H1 (cell line): ENCODE data around the gene SEC24C. TPM values are rescaled to one million over a fixed set of nuclear protein-coding genes. Genes with fewer than 3 reads are reported as not detected.

Experiments used
- CTCF ChIA-PET: fragments of 300-600 bp; sonication (Branson Sonifier 250); formaldehyde crosslinking; loops from one replicate; lab custom pipeline; 2021; ENCODE audit not compliant: partially characterized antibody; lab: Charles Lee
- POLR2A ChIA-PET: fragments of 300-600 bp; sonication (Branson Sonifier 250); formaldehyde crosslinking; loops from one replicate; lab custom pipeline; 2021; ENCODE audit warnings: inconsistent platforms; ENCODE audit not compliant: partially characterized antibody; lab: Charles Lee
- DNase-seq, 2 experiments: peaks; one replicate each; pipeline versions ENCODE4 v3.0.0 to v3.0.0-alpha.2; 2010 to 2022; ENCODE audit warnings: low spot score in 2 of 2, low read depth in 1 of 2, mixed read lengths in 1 of 2
- FAIRE-seq: peaks from 2 replicates; lab custom pipeline; 2011; peaks lifted over from hg19 to GRCh38; lab: Jason Lieb, UNC
- H2AFZ ChIP-seq: 2 replicates; pipeline ENCODE4 v1.8.1; 2012; ENCODE audit warnings: low read length, inconsistent platforms
- H2AK5ac ChIP-seq: 2 replicates; pipeline ENCODE4 v1.6.1; 2013; ENCODE audit warnings: low read depth, low read length
- H2BK120ac ChIP-seq: replicated peaks from 2 replicates; pipeline ENCODE3; 2013; ENCODE audit warnings: low read depth, low read length, inconsistent platforms
- H2BK12ac ChIP-seq: 2 replicates; pipeline ENCODE4 v1.6.1; 2013; ENCODE audit warnings: low read depth, low read length
- H2BK15ac ChIP-seq: 2 replicates; pipeline ENCODE4 v1.6.1; 2013; ENCODE audit warnings: low read length
- H2BK20ac ChIP-seq: 2 replicates; pipeline ENCODE4 v1.6.1; 2013; ENCODE audit warnings: low read length
- H2BK5ac ChIP-seq: 2 replicates; pipeline ENCODE4 v1.6.1; 2013; ENCODE audit warnings: low read depth, low read length
- H3K14ac ChIP-seq: 2 replicates; pipeline ENCODE4 v1.6.1; 2013; ENCODE audit warnings: inconsistent platforms; ENCODE audit not compliant: insufficient read length
- H3K18ac ChIP-seq: 2 replicates; pipeline ENCODE4 v1.6.1; 2013; ENCODE audit warnings: low read length; ENCODE audit errors: extremely low read depth
- H3K23ac ChIP-seq: 2 replicates; pipeline ENCODE4 v1.6.1; 2013; ENCODE audit warnings: inconsistent platforms; ENCODE audit not compliant: insufficient read length
- H3K23me2 ChIP-seq: 2 replicates; pipeline ENCODE4 v1.6.1; 2013; ENCODE audit warnings: low read depth, low read length
- H3K27ac ChIP-seq: 2 replicates; pipeline ENCODE4 v1.6.1; 2011; ENCODE audit warnings: low read depth, low read length, inconsistent platforms
- H3K27me3 ChIP-seq, 4 experiments: replicated peaks in 1 of 4; 1 replicate in 1 of 4; 2 replicates in 3 of 4; pipeline versions ENCODE4 v1.6.1 to v1.8.1; 2011 to 2013; ENCODE audit warnings: low read length in 3 of 4, mild to moderate bottlenecking in 3 of 4, inconsistent platforms in 2 of 4, mixed read lengths in 2 of 4, moderate library complexity in 1 of 4; ENCODE audit not compliant: control insufficient read depth in 3 of 4, insufficient read depth in 3 of 4; ENCODE audit errors: extremely low read depth in 1 of 4
- H3K36me3 ChIP-seq, 4 experiments: 2 replicates each; pipeline versions ENCODE4 v1.6.1 to v1.8.1; 2011 to 2013; ENCODE audit warnings: mild to moderate bottlenecking in 4 of 4, low read length in 3 of 4, moderate library complexity in 2 of 4, control low read depth in 1 of 4, inconsistent platforms in 1 of 4; ENCODE audit not compliant: insufficient read depth in 4 of 4, control insufficient read depth in 2 of 4
- H3K4ac ChIP-seq: replicated peaks from 2 replicates; pipeline ENCODE3; 2013; ENCODE audit warnings: low read length, low read depth, mixed read lengths, inconsistent platforms; ENCODE audit not compliant: insufficient read length
- H3K4me1 ChIP-seq, 4 experiments: replicated peaks in 1 of 4; 1 replicate in 1 of 4; 2 replicates in 3 of 4; pipeline versions ENCODE4 v1.6.1 to v1.8.1; 2011 to 2013; ENCODE audit warnings: low read length in 3 of 4, inconsistent platforms in 2 of 4, mixed read lengths in 1 of 4; ENCODE audit not compliant: insufficient read depth in 4 of 4, control insufficient read depth in 3 of 4
- H3K4me2 ChIP-seq, 2 experiments: 2 replicates each; pipeline versions ENCODE4 v1.6.1 to v1.8.1; 2011 to 2013; ENCODE audit warnings: low read depth in 2 of 2, low read length in 2 of 2, control low read depth in 1 of 2, inconsistent platforms in 1 of 2, mild to moderate bottlenecking in 1 of 2; ENCODE audit not compliant: insufficient read depth in 1 of 2
- H3K4me3 ChIP-seq, 4 experiments: fragments of 200-600, 300-600 bp in 1 of 4; sonication (generic), shearing (Covaris generic), sonication (Bioruptor Twin) in 1 of 4; 2 replicates each; pipeline versions ENCODE4 v1.5.1 to v1.8.1; 2011 to 2016; ENCODE audit warnings: low read length in 4 of 4, low read depth in 3 of 4, control low read depth in 2 of 4, inconsistent platforms in 2 of 4, mild to moderate bottlenecking in 2 of 4, mixed read lengths in 1 of 4, moderate library complexity in 1 of 4; ENCODE audit not compliant: insufficient read depth in 2 of 4; ENCODE audit errors: extremely low read depth in 1 of 4
- H3K56ac ChIP-seq: replicated peaks from 2 replicates; pipeline ENCODE3; 2013; ENCODE audit warnings: low read depth, mild to moderate bottlenecking, mixed read lengths, low read length, inconsistent platforms; ENCODE audit not compliant: insufficient read length
- H3K79me1 ChIP-seq: 2 replicates; pipeline ENCODE4 v1.6.1; 2013; ENCODE audit warnings: low read depth, low read length, control low read depth
- H3K79me2 ChIP-seq, 2 experiments: 2 replicates each; pipeline versions ENCODE4 v1.6.1 to v1.8.1; 2012 to 2013; ENCODE audit warnings: low read length in 2 of 2, mild to moderate bottlenecking in 2 of 2, inconsistent platforms in 1 of 2; ENCODE audit not compliant: insufficient read depth in 2 of 2, control insufficient read depth in 1 of 2
- H3K9ac ChIP-seq, 4 experiments: replicated peaks in 1 of 4; 1 replicate in 1 of 4; 2 replicates in 3 of 4; pipeline versions ENCODE4 v1.6.1 to v1.8.1; 2011 to 2013; ENCODE audit warnings: low read depth in 3 of 4, low read length in 3 of 4, control low read depth in 2 of 4, mild to moderate bottlenecking in 2 of 4, moderate library complexity in 2 of 4, inconsistent platforms in 1 of 4; ENCODE audit errors: extremely low read depth in 1 of 4
- H3K9me3 ChIP-seq, 2 experiments: 2 replicates each; pipeline versions ENCODE4 v1.6.1 to v1.8.1; 2012 to 2013; ENCODE audit warnings: mild to moderate bottlenecking in 2 of 2, moderate library complexity in 2 of 2, control low read depth in 1 of 2, inconsistent platforms in 1 of 2, low read depth in 1 of 2, low read length in 1 of 2, mixed read lengths in 1 of 2; ENCODE audit not compliant: insufficient read depth in 2 of 2
- H4K20me1 ChIP-seq, 2 experiments: replicated peaks in 1 of 2; 2 replicates each; pipeline versions ENCODE3 to v1.8.1; 2011 to 2013; ENCODE audit warnings: inconsistent platforms in 2 of 2, low read length in 2 of 2, mild to moderate bottlenecking in 1 of 2; ENCODE audit not compliant: insufficient read depth in 2 of 2, control insufficient read depth in 1 of 2
- H4K5ac ChIP-seq: 2 replicates; pipeline ENCODE4 v1.6.1; 2013; ENCODE audit warnings: low read length, low read depth, mixed read lengths, inconsistent platforms; ENCODE audit not compliant: insufficient read length
- H4K8ac ChIP-seq: 2 replicates; pipeline ENCODE4 v1.8.0; 2013; ENCODE audit warnings: mild to moderate bottlenecking, moderate library complexity, low read length, inconsistent platforms; ENCODE audit not compliant: insufficient read depth; ENCODE audit errors: extremely low read depth
- H4K91ac ChIP-seq: replicated peaks from 2 replicates; pipeline ENCODE3; 2013; ENCODE audit warnings: low read length, mixed read lengths, inconsistent platforms; ENCODE audit not compliant: insufficient read length
- CHD1 ChIP-seq: IDR thresholded peaks from 2 replicates; pipeline ENCODE4 v1.6.1; 2012; ENCODE audit warnings: low read depth, low read length, improper control_type of control experiment
- CHD2 ChIP-seq: IDR thresholded peaks from 2 replicates; pipeline ENCODE4 v1.6.1; 2012; ENCODE audit warnings: low read length, improper control_type of control experiment
- CREB1 ChIP-seq: IDR thresholded peaks from 2 replicates; pipeline ENCODE4 v1.6.1; 2012; ENCODE audit warnings: inconsistent platforms
- GTF2F1 ChIP-seq: IDR thresholded peaks from 2 replicates; pipeline ENCODE4 v1.6.1; 2012; ENCODE audit warnings: low read depth, low read length, improper control_type of control experiment, borderline replicate concordance
- JUND ChIP-seq: IDR thresholded peaks from 2 replicates; pipeline ENCODE4 v1.6.1; 2011; ENCODE audit warnings: mild to moderate bottlenecking, improper control_type of control experiment, low read length
- KDM4A ChIP-seq: IDR thresholded peaks from one replicate; pipeline ENCODE4 v1.7.1; 2012; ENCODE audit warnings: low read depth, mild to moderate bottlenecking, moderate library complexity, low read length, inconsistent platforms; ENCODE audit not compliant: severe bottlenecking
- NANOG ChIP-seq: IDR thresholded peaks from 2 replicates; pipeline ENCODE4 v1.6.1; 2011; ENCODE audit warnings: low read length, low read depth, mild to moderate bottlenecking, inconsistent platforms; ENCODE audit not compliant: insufficient read depth, poor library complexity, severe bottlenecking
- RFX5 ChIP-seq: IDR thresholded peaks from 2 replicates; pipeline ENCODE4 v1.6.1; 2011; ENCODE audit warnings: low read depth, low read length, improper control_type of control experiment, borderline replicate concordance
- SIN3A ChIP-seq, 2 experiments: IDR thresholded peaks in 1 of 2; conservative IDR thresholded peaks in 1 of 2; 2 replicates each; pipeline ENCODE4 v1.6.1; 2011 to 2012; ENCODE audit warnings: low read length in 2 of 2, improper control_type of control experiment in 1 of 2, low read depth in 1 of 2, mild to moderate bottlenecking in 1 of 2
- SIRT6 ChIP-seq: IDR thresholded peaks from one replicate; pipeline ENCODE4 v1.7.1; 2012; ENCODE audit warnings: low read length, inconsistent platforms
- SP1 ChIP-seq: IDR thresholded peaks from 2 replicates; pipeline ENCODE4 v1.6.1; 2011; ENCODE audit warnings: low read depth, low read length
- SP2 ChIP-seq: IDR thresholded peaks from 2 replicates; pipeline ENCODE4 v1.6.1; 2012; ENCODE audit warnings: mild to moderate bottlenecking, low read length, inconsistent platforms
- SUZ12 ChIP-seq: fragments of 200-600 bp; sonication (generic); IDR thresholded peaks from 2 replicates; pipeline ENCODE4 v1.6.1; 2012; ENCODE audit warnings: mild to moderate bottlenecking, inconsistent platforms, low read length, moderate library complexity, mixed read lengths
- TCF12 ChIP-seq: IDR thresholded peaks from 2 replicates; pipeline ENCODE4 v1.6.1; 2011; ENCODE audit warnings: low read depth, mild to moderate bottlenecking, low read length
- WGBS, 2 experiments: shearing (Covaris generic) in 1 of 2; methylation state at CpG; one replicate each; pipeline versions ENCODE4 v1.1.6 to v1.1.7; 2013 to 2015; ENCODE audit warnings: low lambda C conversion rate in 2 of 2, mixed read lengths in 2 of 2, inconsistent platforms in 1 of 2, low coverage in 1 of 2, missing lambda C conversion rate in 1 of 2; ENCODE audit not compliant: insufficient replicate concordance in 2 of 2, insufficient coverage in 1 of 2, insufficient read length in 1 of 2; ENCODE audit errors: extremely low coverage in 1 of 2, missing lambda C conversion rate in 1 of 2; 5-methylcytosine and 5-hydroxymethylcytosine counted together
- polyA plus RNA-seq, 7 experiments: library from polyadenylated mRNA; depleted of rRNA in 3 of 7; stranded (reverse) in 5 of 7; unstranded in 2 of 7; fragments of >200 nt in 5 of 7; fragments of 200-250 nt in 2 of 7; gene quantifications; 1 replicate in 5 of 7; 2 replicates in 1 of 7; 4 replicates in 1 of 7; pipeline versions ENCODE4 v1.2.1 to v1.2.3, GENCODE V29; 2011 to 2013; ENCODE audit warnings: missing spikeins in 2 of 7, mixed read lengths in 2 of 7
- total RNA-seq: library from RNA; stranded (reverse); fragmentation: NEBNext Ultra II Directional; extraction: Animal tissue kit (Norgen Biotek cat#: 25700); gene quantifications from 2 replicates; pipeline ENCODE4 v1.2.1, GENCODE V29; 2021

SEC24C gene
- total and polyA plus RNA-seq, 2 of the 8 experiments (the other 6 are each of a cell fraction or from before 2014, with no cell fraction given): 63.2 to 67.4 TPM

GRCh38 chr10:73797324-73798025 is 53.3 kb downstream of the SEC24C start:
- Histone ChIP-seq H2BK5ac (no peak overlapping the region), H3K14ac (no peak overlapping the region), H2BK15ac (no peak overlapping the region), H4K91ac (no peak overlapping the region), H3K56ac (no peak overlapping the region), H3K27ac (no peak overlapping the region), H3K4me2 (no peak overlapping the region), H4K5ac (no peak overlapping the region), H3K27me3 (no peaks in the 10 kb centered on the region), H2AK5ac (no peak overlapping the region), H3K23ac (no peak overlapping the region), H3K4me1 (no peaks in the 10 kb centered on the region), H3K79me1 (no peaks in the 10 kb centered on the region), H2AFZ (no peak overlapping the region), H2BK20ac (no peak overlapping the region), H4K8ac (no peak overlapping the region; the same call in 1 of the 2 replicates), H3K18ac (no peak overlapping the region), H2BK12ac (no peak overlapping the region), H3K9ac (no peak overlapping the region), H3K4ac (no peak overlapping the region), H3K23me2 (0 out of 2 replicates have a peak, but pooled peaks cover 2% of the 10 kb centered on the region), H3K4me3 (no peak overlapping the region), H4K20me1 (peaks cover 0 to 10% of the 10 kb centered on the region in 2 experiments), H2BK120ac (no peak overlapping the region), H3K79me2 (no peaks in the 10 kb centered on the region), H3K36me3 (peaks cover 8 to 37% (median 22%) of the 10 kb centered on the region in 4 experiments), H3K9me3 (no peaks in the 10 kb centered on the region)
- ChIA-PET POLR2A (interaction anchor here (1.0 to 12.1 kb wide), 4 partner anchors 9 to 26 kb away, joined by 3 to 137 read pairs (median 6); partner anchors contain the start of genes CHCHD1 and NDST2), CTCF (interaction anchor here (1.5 kb wide), 1 partner anchor 12 kb away, joined by 4 read pairs; the partner anchor contains the start of gene ZSWIM8)
- FAIRE-seq: no peak
- 96% methylated on average over 18 of the region's 19 CpGs; no CpG with 5 or more reads in 1 of the 2 experiments for WGBS, 2 experiments
- no peak for DNase-seq
- TF ChIP-seq SIN3A (conservative IDR thresholded peaks at IDR 0.05 in 1 of 2, IDR thresholded peaks at IDR 0.05 in 1 of 2; ENCODE audit: low read depth in 1 of 2, low read length in 2 of 2) (no peak), CHD2 (no peak), KDM4A (no peak), SUZ12 (no peak), SP2 (no peak), RFX5 (no peak), TCF12 (no peak), NANOG (no peak), GTF2F1 (no peak), CHD1 (no peak), CREB1 (no peak), SP1 (no peak), SIRT6 (no peak), JUND (no peak)
